Limb (tissue), 2 donors: ENCODE results near the gene FAM120B.

Experiments used
- DNase-seq, 2 donors: peaks; one replicate each; pipeline ENCODE4 v3.0.0-alpha.2; 2016; ENCODE audit errors: extremely low spot score in 2 of 2

Gene FAM120B

GRCh38 chr6:170271771-170272314 lies 34.7 kb upstream of the FAM120B start:
- DNase-seq = no peak

GRCh38 chr6:170272341-170273065 lies 34.1 kb upstream of the FAM120B start:
- no peak for DNase-seq

- DNase-seq = no peak
These were observed 33.4 kb upstream of the FAM120B start for GRCh38 chr6:170273191-170273590.

GRCh38 chr6:170273681-170274080 lies 32.9 kb upstream of the FAM120B start:
- no peak for DNase-seq

- DNase-seq = no peak
These were observed 31.6 kb upstream of the FAM120B start for GRCh38 chr6:170274713-170275560.

GRCh38 chr6:170276369-170277057 lies 30.0 kb upstream of the FAM120B start:
- DNase-seq = no peak

GRCh38 chr6:170277893-170278742 lies 28.4 kb upstream of the FAM120B start:
- DNase-seq = no peak

- no peak for DNase-seq
These were observed 27.8 kb upstream of the FAM120B start for GRCh38 chr6:170278743-170279094.

GRCh38 chr6:170279426-170279825 lies 27.1 kb upstream of the FAM120B start:
- DNase-seq = no peak

- DNase-seq = peak in 1 of 2 donors; percentile 66
These were observed 26.4 kb upstream of the FAM120B start for GRCh38 chr6:170279977-170280688.

GRCh38 chr6:170280689-170281045 lies 25.9 kb upstream of the FAM120B start:
- DNase-seq = no peak

- DNase-seq = no peak
These were observed 24.9 kb upstream of the FAM120B start for GRCh38 chr6:170281331-170282292.

- DNase-seq = no peak
These were observed 23.9 kb upstream of the FAM120B start for GRCh38 chr6:170282512-170283158.

- DNase-seq = no peak
These were observed 23.1 kb upstream of the FAM120B start for GRCh38 chr6:170283212-170284081.

GRCh38 chr6:170284126-170284773 lies 22.3 kb upstream of the FAM120B start:
- no peak for DNase-seq

GRCh38 chr6:170284866-170285469 lies 21.6 kb upstream of the FAM120B start:
- DNase-seq = no peak

- no peak for DNase-seq
These were observed 21.1 kb upstream of the FAM120B start for GRCh38 chr6:170285482-170285881.
